Anterior cingulate cortex (tissue), 58 donors: ENCODE measurements around the gene AKR1B15.
A peak's percentile ranks its signal among the peaks of the same experiment; 100 is the strongest.
"Not testable (repeated sequence)": the region's sequence is repeated elsewhere in the genome, so short reads cannot be mapped to it uniquely, and the experiment has no call there.

Source experiments
- DNase-seq, 58 donors: peaks; one replicate each; lab custom pipeline; 2025; lab: John Stamatoyannopoulos, UW

AKR1B15 gene

GRCh38 chr7:134532180-134532953 is 16.5 kb upstream of the AKR1B15 start:
- DNase-seq: no peak

DNA sequence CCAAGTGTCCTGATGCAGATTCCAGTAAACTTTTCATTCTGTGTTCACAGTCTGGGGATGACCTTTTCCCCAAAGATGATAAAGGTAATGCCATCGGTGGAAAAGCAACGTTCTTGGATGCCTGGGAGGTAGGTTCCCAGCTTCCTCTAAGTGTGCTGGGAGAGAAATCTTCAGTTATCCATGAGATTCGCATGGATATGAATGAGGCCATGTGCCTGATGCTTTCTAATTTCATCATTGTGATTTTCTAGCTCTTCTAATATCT is 16.0 kb upstream of the AKR1B15 start:
- no peak for DNase-seq

DNA sequence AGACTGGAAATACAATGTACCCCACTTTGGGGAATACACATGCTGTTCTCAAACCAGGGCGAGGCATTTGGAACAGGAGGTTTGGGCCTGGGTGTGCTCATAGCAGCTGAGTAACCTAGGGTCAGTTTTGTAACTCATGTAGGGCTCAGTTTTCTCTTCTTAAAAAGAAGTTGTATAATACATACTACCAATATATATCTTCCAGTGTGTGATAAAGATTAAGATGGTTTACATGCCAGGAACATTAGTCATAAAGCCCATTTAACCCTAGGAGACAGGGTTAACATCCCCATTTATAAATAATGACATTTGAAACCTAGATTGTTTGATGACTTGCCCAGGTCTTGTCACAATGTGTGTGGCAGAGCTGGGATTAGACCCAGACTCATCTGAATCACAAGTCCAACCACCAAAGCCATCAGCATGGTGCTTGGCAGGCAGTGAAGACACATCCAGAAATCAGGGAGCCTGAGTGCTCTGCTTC is 15.6 kb upstream of the AKR1B15 start:
- no peak for DNase-seq

DNA sequence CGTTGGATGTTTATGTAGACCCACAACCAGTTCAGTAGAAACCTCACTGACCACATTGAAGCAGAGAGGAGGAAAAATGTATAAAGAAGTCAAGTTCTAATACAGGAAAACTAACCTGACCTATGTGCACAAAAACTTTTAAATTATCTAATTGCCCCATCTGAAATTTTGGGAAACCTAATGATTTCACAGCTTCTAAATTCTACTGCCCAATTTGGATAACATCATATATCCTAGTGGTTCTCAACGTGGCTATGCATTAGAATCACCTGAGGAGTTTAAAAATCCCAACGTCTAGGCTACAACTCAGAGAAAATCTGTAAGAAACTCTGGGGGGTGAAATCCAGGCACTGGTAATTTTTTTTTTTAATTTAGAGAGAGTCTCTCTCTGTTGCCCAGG is 14.3 kb upstream of the AKR1B15 start:
- DNase-seq: no peak

- no peak for DNase-seq
These were observed 13.5 kb upstream of the AKR1B15 start for GRCh38 chr7:134535272-134535918.

GRCh38 chr7:134535919-134536299 is 13.0 kb upstream of the AKR1B15 start:
- DNase-seq: no peak

DNA sequence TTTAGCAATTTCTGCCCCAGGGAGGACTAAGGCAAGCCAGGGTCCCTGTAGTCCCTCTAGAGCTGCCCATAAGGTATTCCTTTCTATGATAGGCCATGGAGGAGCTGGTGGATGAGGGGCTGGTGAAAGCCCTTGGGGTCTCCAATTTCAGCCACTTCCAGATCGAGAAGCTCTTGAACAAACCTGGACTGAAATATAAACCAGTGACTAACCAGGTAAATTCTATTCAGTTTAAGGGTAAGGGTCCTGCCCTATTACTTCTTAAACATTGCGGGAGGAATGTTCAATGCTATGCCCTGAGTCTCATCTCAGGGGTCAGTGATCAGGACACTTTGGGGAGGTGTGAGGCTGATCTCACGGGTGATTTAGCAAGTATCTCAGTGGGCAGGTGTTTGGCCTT is 12.4 kb upstream of the AKR1B15 start:
- DNase-seq: not testable (repeated sequence)

- DNase-seq: not testable (repeated sequence)
These were observed 11.6 kb upstream of the AKR1B15 start for GRCh38 chr7:134537273-134537781.

DNA sequence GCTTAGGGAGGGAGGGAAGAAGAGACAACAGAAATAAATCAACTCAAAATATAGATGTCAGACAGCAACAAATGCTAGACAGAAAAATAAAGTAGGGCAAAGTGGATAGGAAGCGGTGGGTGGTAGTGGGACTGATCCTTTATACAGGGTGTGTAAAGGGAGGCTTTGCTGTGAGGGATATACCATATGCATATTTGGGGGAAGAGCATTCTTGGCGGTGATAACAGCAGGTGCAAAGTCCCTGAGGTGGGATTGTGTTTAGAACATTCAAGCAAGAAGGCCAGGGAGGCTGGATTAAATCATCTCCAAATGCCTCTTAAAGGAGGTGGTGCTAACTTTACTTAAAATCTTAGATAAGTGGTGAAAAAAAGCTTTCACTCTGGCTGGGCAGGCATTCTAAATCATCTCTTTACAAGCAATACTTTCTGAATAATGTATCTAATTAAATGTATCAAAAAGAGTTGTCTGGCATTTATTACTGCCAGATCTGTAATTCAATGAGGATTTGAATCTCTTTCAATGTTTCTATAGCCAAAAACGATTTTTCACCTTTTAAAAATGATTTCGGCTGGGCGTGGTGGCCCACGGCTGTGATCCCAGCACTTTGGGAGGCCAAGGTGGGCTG is 9.4 kb upstream of the AKR1B15 start:
- DNase-seq: no peak

DNA sequence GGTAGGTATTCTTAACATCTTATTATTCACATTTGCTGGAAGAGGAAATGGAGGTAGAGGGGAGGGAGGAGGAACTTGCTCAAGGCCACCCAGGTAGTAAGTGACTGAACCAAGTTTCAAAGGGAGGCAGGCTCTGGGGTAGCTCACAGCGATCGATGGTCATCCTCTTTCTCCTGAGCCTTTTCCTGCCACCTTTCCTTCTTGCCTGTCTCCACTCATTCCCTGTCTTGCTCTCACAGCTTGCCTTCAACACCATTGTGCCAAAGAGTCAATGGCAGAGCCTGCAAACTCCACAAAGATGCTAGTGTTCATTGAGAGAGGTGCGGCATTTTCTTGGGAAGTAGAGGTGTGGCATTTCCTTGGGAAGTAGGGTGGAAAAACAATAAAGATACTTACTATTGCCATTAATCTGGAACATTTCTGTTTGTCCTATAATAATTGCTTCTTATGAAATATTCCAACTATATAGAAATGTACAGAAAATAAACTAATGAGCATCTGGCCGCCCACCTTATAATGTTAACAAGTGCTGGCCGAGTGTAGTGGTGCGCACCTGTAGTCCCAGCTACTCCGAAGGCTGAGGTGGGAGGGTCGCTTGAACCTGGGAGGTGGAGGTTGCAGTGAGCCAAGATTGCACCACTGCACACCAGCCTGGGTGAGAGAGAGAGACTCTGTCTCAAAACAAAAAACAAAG is 7.3 kb upstream of the AKR1B15 start:
- DNase-seq: not testable (repeated sequence)

DNA sequence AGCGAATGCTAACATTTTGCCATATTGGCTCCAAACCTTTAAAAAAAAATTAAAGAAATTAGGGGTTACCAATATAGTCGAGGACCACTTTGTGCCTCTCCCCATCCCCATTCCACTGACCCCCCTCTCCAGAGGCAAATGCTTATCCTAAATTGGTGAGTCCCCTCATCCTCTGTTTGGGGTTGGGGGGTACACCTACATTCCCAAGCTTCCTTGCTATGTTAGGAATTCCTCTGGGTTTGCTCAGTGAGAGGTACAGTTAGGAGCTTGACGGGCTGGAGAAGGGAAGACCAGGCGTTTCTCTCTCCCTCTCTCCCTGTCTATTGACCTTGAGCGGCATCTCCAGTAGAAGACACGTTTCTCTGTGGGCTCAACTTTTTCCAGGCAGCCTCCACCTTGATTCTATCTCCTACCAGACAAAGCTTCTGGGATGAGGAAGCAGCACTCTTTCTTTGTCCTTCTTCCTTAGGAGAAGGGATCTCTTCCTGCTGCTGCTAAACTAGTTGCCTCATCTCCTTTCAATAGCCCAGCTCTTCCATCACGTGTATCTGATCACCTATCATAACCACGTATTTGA is 6.6 kb upstream of the AKR1B15 start:
- DNase-seq: no peak

- no peak for DNase-seq
These were observed 3.5 kb upstream of the AKR1B15 start for GRCh38 chr7:134545380-134545779.

GRCh38 chr7:134545918-134546317 is 3.0 kb upstream of the AKR1B15 start:
- no peak for DNase-seq

- no peak for DNase-seq
These were observed 2.0 kb upstream of the AKR1B15 start for GRCh38 chr7:134546955-134547354.

- DNase-seq: peak in 38 of 58 donors; percentile 2 to 68 (median 24)
These were observed 1.4 kb upstream of the AKR1B15 start for GRCh38 chr7:134547397-134548054.

DNA sequence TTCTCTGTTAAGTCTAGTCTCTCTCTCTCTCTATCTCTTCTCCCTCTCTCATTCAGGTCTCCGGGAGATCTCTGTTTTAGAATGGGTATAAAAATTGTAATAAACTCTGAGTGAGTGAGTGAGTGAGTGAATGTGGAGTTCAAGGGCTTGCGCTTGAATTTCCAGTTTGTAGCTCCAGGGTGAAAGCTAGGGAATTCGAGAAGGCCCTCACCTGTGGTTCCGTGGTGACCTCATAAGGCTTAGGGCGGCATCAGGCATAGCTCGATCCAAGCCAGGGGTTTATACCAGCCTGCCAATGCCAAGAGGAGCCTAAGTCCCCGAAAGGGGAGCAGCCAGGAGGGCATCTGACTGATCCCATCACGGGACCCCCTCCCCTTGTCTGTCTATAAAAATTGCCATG is 456 bp downstream of the AKR1B15 start:
- DNase-seq: no peak

DNA sequence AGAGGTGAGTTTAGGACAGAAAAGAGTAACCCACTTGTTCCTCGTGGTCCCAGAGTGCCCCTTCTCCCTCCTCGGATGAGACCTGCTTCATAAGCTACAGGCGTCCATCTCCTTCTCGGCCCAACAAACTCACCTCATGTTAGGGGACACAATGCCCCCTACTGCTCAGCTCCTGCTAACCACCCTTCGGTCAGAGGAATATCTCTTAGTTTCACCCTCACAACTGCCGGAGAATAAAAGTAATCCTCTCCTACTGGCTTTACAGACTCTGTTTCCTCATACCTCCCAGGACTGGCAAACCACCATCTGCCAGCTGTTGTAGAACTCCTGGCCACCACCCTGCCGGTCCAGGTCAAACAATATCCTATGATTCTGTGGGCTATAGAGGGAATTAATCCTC is 3.2 kb downstream of the AKR1B15 start:
- DNase-seq: no peak

DNA sequence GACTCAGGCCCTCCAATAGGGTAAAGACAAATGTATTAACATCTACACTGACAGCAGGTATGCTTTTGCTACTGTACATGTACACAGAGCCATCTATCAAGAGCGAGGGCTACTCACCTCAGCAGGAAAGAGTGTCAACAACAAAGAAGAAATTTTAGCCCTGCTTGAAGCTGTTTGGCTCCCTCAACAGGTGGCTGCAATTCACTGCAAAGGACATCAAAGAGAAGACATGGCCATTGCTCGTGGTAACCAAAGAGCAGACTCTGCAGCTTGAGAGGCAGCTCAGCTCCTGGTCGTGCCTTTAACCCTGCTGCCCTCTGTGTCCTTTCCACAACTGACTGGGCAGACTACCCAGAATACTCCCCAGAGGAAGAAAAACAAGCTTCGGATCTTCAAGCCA is 5.1 kb downstream of the AKR1B15 start:
- no peak for DNase-seq

- DNase-seq: no peak
These were observed 5.6 kb downstream of the AKR1B15 start for GRCh38 chr7:134554417-134554966.

DNA sequence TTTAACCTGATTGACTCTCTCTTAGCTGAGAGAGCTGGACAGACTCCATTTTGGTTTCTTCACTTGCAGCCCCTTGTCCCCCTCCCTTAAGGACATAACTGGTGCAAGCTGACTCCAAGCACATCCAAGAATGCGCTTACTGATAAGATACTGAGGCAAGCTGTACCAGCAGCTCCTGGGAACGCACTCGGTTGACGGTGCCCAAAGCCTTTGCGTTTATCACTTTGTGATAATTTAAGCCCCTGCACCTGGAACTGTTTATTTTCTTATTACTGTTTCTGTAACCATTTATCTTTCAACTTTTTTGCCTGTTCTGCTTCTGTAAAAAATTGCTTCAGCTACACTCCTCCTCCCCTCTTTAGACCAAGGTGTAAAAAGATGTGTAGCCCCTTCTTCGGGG is 8.5 kb downstream of the AKR1B15 start:
- no peak for DNase-seq
